H54 (cell line): ENCODE results near the gene ITIH6.
"Not testable (repeated sequence)": the region's sequence is repeated elsewhere in the genome, so short reads cannot be mapped to it uniquely, and the experiment has no call there.

ENCODE experiments used
- DNase-seq: peaks from one replicate; pipeline ENCODE4 v3.0.0; 2011; ENCODE audit warnings: low spot score, mixed read lengths; ENCODE audit not compliant: insufficient read length
- FAIRE-seq: peaks from 3 replicates; lab custom pipeline; 2011; peaks lifted over from hg19 to GRCh38; lab: Jason Lieb, UNC
- POLR2A ChIP-seq: IDR thresholded peaks from 2 replicates; pipeline ENCODE4 v1.6.1; 2011; ENCODE audit warnings: low read depth, mild to moderate bottlenecking, low read length

The ITIH6 gene

GRCh38 chrX:54817220-54817820 is 19.3 kb upstream of the ITIH6 start:
- FAIRE-seq (no peak), DNase-seq (no peak)
- no peak for TF ChIP-seq POLR2A

GRCh38 chrX:54812306-54812705 is 14.3 kb upstream of the ITIH6 start:
- no peak for DNase-seq
- FAIRE-seq: no peak
- TF ChIP-seq POLR2A: no peak

- FAIRE-seq (no peak), DNase-seq (no peak)
- no peak for TF ChIP-seq POLR2A
Measured at GRCh38 chrX:54811301-54811885, 13.3 kb upstream of the ITIH6 start.

- TF ChIP-seq POLR2A: no peak
- no peak for FAIRE-seq
Measured at GRCh38 chrX:54810532-54810931, 12.5 kb upstream of the ITIH6 start.

GRCh38 chrX:54808605-54809483 is 10.8 kb upstream of the ITIH6 start:
- peak; percentile 11; the same call in 1 of the 2 replicates for TF ChIP-seq POLR2A
- DNase-seq: peak; percentile 41
- no peak for FAIRE-seq

More at GRCh38 chrX:54810532-54810931, 12.5 kb upstream of the ITIH6 start:
- no peak for DNase-seq

GRCh38 chrX:54808109-54808604 is 10.1 kb upstream of the ITIH6 start:
- DNase-seq (no peak), FAIRE-seq (no peak)
- TF ChIP-seq POLR2A: no peak

- no peak for DNase-seq
- FAIRE-seq: no peak
- 0 out of 2 replicates have a peak, but pooled peaks have one; percentile 17 for TF ChIP-seq POLR2A
Measured at GRCh38 chrX:54807524-54808108, 9.6 kb upstream of the ITIH6 start, which contains the start of gene MAGED2. Gene MAGED2, plus strand, starts transcription at chrX:54807745. Its CDS starts 1,587 bp downstream, at chrX:54809332.

GRCh38 chrX:54799046-54799445 is 991 bp upstream of the ITIH6 start:
- FAIRE-seq (no peak), DNase-seq (no peak)
- TF ChIP-seq POLR2A: no peak

- FAIRE-seq (no peak), DNase-seq (no peak)
- no peak for TF ChIP-seq POLR2A
Measured at GRCh38 chrX:54794795-54795194, 3.3 kb downstream of the ITIH6 start.

GRCh38 chrX:54794028-54794427 is 4.0 kb downstream of the ITIH6 start:
- no peak for TF ChIP-seq POLR2A
- DNase-seq (no peak), FAIRE-seq (no peak)

- not testable (repeated sequence) for FAIRE-seq, DNase-seq
Measured at GRCh38 chrX:54789405-54789804, 8.7 kb downstream of the ITIH6 start.

- FAIRE-seq: no peak
- no peak for DNase-seq
- no peak for TF ChIP-seq POLR2A
Measured at GRCh38 chrX:54788446-54788845, 9.6 kb downstream of the ITIH6 start.

- TF ChIP-seq POLR2A: no peak
- DNase-seq (no peak), FAIRE-seq (no peak)
Measured at GRCh38 chrX:54786967-54787366, 11.1 kb downstream of the ITIH6 start.

- FAIRE-seq (no peak), DNase-seq (no peak)
- no peak for TF ChIP-seq POLR2A
Measured at GRCh38 chrX:54785901-54786300, 12.2 kb downstream of the ITIH6 start.
